DMS153 treated with DMSO at 0.1 percent for 48 hours (cell line): ENCODE measurements around the gene SLC25A23.
"Not testable (repeated sequence)": the region's sequence is repeated elsewhere in the genome, so short reads cannot be mapped to it uniquely, and the experiment has no call there.

ENCODE experiments used
- DNase-seq: peaks from one replicate; lab custom pipeline; 2025; ENCODE audit not compliant: unreplicated experiment; lab: John Stamatoyannopoulos, UW

Gene SLC25A23

GRCh38 chr19:6406401-6406800, 53.2 kb downstream of the SLC25A23 start:
- DNase-seq, result no peak

- no peak for DNase-seq
Observed at GRCh38 chr19:6402837-6403608, 56.6 kb downstream of the SLC25A23 start.

- DNase-seq, result no peak
Observed at GRCh38 chr19:6402058-6402457, 57.5 kb downstream of the SLC25A23 start.

GRCh38 chr19:6400062-6400944, 59.3 kb downstream of the SLC25A23 start:
- not testable (repeated sequence) for DNase-seq

- DNase-seq, result no peak
Observed at GRCh38 chr19:6396305-6396704, 63.3 kb downstream of the SLC25A23 start.

- no peak for DNase-seq
Observed at GRCh38 chr19:6394831-6395230, 64.8 kb downstream of the SLC25A23 start.

- DNase-seq, result no peak
Observed at GRCh38 chr19:6393983-6394412, 65.6 kb downstream of the SLC25A23 start.

- peak; percentile 88 for DNase-seq
Observed at GRCh38 chr19:6393074-6393982, 66.3 kb downstream of the SLC25A23 start, which contains the start of gene GTF2F1. TSS of gene GTF2F1 (minus strand) at chr19:6393164. CDS start at chr19:6392995, 169 bp downstream.

GRCh38 chr19:6392221-6393073, 67.1 kb downstream of the SLC25A23 start:
- DNase-seq, result no peak
